Endothelial cell (in vitro differentiated cells): ENCODE measurements around the gene IL1A. TPM values are rescaled to one million over a fixed set of nuclear protein-coding genes. Genes with fewer than 3 reads are reported as not detected.

Source experiments
- DNase-seq: peaks from one replicate; pipeline ENCODE4 v3.0.0; 2021; ENCODE audit warnings: low spot score
- H3K27ac Mint-ChIP-seq: one replicate; pipeline ENCODE4 v1.8.0; 2021; ENCODE audit warnings: mixed read lengths, inconsistent platforms; ENCODE audit not compliant: unreplicated experiment
- H3K27me3 Mint-ChIP-seq: one replicate; pipeline ENCODE4 v1.8.0; 2021; ENCODE audit warnings: mild to moderate bottlenecking, moderate library complexity, mixed read lengths, inconsistent platforms; ENCODE audit not compliant: unreplicated experiment
- H3K36me3 Mint-ChIP-seq: one replicate; pipeline ENCODE4 v1.8.0; 2021; ENCODE audit warnings: mild to moderate bottlenecking, low read depth, mixed read lengths, inconsistent platforms; ENCODE audit not compliant: unreplicated experiment
- H3K4me1 Mint-ChIP-seq: one replicate; pipeline ENCODE4 v1.8.0; 2021; ENCODE audit warnings: mild to moderate bottlenecking, mixed read lengths, inconsistent platforms; ENCODE audit not compliant: unreplicated experiment
- H3K4me3 Mint-ChIP-seq: one replicate; pipeline ENCODE4 v1.8.0; 2021; ENCODE audit warnings: mild to moderate bottlenecking, mixed read lengths, inconsistent platforms; ENCODE audit not compliant: unreplicated experiment
- H3K9me3 Mint-ChIP-seq: one replicate; pipeline ENCODE4 v1.8.0; 2021; ENCODE audit warnings: mixed read lengths, inconsistent platforms; ENCODE audit not compliant: unreplicated experiment
- total RNA-seq: library from RNA; stranded (reverse); fragmentation: NEBNext Ultra II Directional; extraction: Animal tissue kit (Norgen Biotek cat#: 25700); gene quantifications from one replicate; pipeline ENCODE4 v1.2.1, GENCODE V29; 2021; ENCODE audit not compliant: unreplicated experiment
- TF ChIP-seq, protein P1 (sequence below): fragments of 200-600 bp; sonication (generic); IDR thresholded peaks from one replicate; pipeline ENCODE4 v1.5.0; 2021; ENCODE audit warnings: antibody characterized with exemption; ENCODE audit not compliant: unreplicated experiment

The IL1A gene
- total RNA-seq, 1 donor from 2014 or later, result 0.26 TPM

- peaks cover 5% of the 10 kb centered on the region for H3K36me3 Mint-ChIP-seq
- H3K4me3 Mint-ChIP-seq, result no peak overlapping the region
- no peaks in the 10 kb centered on the region for H3K9me3 Mint-ChIP-seq
- H3K27me3 Mint-ChIP-seq, result no peaks in the 10 kb centered on the region
- no peak overlapping the region for H3K27ac Mint-ChIP-seq
- TF ChIP-seq, protein P1, sequence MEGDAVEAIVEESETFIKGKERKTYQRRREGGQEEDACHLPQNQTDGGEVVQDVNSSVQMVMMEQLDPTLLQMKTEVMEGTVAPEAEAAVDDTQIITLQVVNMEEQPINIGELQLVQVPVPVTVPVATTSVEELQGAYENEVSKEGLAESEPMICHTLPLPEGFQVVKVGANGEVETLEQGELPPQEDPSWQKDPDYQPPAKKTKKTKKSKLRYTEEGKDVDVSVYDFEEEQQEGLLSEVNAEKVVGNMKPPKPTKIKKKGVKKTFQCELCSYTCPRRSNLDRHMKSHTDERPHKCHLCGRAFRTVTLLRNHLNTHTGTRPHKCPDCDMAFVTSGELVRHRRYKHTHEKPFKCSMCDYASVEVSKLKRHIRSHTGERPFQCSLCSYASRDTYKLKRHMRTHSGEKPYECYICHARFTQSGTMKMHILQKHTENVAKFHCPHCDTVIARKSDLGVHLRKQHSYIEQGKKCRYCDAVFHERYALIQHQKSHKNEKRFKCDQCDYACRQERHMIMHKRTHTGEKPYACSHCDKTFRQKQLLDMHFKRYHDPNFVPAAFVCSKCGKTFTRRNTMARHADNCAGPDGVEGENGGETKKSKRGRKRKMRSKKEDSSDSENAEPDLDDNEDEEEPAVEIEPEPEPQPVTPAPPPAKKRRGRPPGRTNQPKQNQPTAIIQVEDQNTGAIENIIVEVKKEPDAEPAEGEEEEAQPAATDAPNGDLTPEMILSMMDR, result no peak
- no peaks in the 10 kb centered on the region for H3K4me1 Mint-ChIP-seq
- DNase-seq, result no peak
Observed at GRCh38 chr2:112757265-112757664, 27.0 kb downstream of the IL1A start.

DNA sequence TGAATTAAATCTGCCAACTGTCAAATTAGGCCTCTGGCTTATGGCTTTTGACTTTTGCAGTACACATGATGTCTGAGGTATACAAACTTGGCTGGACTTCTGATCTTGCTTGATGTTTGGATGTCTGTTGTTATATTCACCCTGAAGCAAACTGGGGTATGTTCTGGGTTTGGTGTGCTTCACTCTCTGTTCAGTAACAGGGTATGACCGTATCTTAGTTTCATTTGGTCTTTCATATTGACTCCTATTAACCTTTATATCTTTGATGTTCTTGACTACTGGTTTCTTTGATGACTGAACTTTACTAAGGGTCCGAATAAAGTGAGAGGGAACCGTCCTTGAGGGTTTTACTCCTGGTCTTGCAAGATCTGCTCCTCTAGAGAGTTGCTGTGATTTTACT lies 28.1 kb downstream of the IL1A start:
- H3K27me3 Mint-ChIP-seq, result no peaks in the 10 kb centered on the region
- peaks cover 5% of the 10 kb centered on the region for H3K36me3 Mint-ChIP-seq
- no peak for DNase-seq
- no peaks in the 10 kb centered on the region for H3K9me3 Mint-ChIP-seq
- H3K4me1 Mint-ChIP-seq, result no peaks in the 10 kb centered on the region
- H3K4me3 Mint-ChIP-seq, result no peak overlapping the region
- H3K27ac Mint-ChIP-seq, result no peak overlapping the region
- TF ChIP-seq, protein P1, result no peak

GRCh38 chr2:112755444-112755843 lies 28.8 kb downstream of the IL1A start:
- Mint-ChIP-seq H3K4me1 (peaks cover 1% of the 10 kb centered on the region), H3K4me3 (no peak overlapping the region), H3K27ac (no peak overlapping the region), H3K36me3 (peaks cover 5% of the 10 kb centered on the region), H3K27me3 (peaks cover under 1% of the 10 kb centered on the region), H3K9me3 (no peaks in the 10 kb centered on the region)
- TF ChIP-seq, protein P1, result no peak
- DNase-seq, result no peak

DNA sequence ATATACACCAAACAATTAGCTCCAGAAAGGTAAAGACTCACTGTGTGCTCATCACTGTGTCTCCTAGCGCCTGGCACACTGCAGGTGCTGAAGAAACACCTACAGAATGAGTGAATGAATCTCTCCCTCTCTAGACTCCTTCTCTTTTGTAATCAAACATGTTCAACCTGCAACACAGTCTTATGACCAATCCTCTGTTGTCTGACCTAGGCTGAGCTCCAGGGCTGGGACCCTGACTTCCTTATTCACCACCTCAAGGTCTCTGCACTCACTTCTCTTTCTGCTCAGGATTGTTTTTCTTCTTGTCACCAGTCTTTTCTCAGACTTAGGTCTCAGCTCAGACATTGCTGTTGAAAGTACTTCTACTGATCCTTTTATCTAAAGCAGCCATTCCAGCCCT lies 29.7 kb downstream of the IL1A start:
- H3K4me1 Mint-ChIP-seq, result peaks cover 4% of the 10 kb centered on the region
- no peak overlapping the region for H3K4me3 Mint-ChIP-seq
- H3K36me3 Mint-ChIP-seq, result peaks cover 5% of the 10 kb centered on the region
- no peaks in the 10 kb centered on the region for H3K9me3 Mint-ChIP-seq
- H3K27ac Mint-ChIP-seq, result no peak overlapping the region
- no peak for DNase-seq
- H3K27me3 Mint-ChIP-seq, result peaks cover 4% of the 10 kb centered on the region
- TF ChIP-seq, protein P1, result no peak

DNA sequence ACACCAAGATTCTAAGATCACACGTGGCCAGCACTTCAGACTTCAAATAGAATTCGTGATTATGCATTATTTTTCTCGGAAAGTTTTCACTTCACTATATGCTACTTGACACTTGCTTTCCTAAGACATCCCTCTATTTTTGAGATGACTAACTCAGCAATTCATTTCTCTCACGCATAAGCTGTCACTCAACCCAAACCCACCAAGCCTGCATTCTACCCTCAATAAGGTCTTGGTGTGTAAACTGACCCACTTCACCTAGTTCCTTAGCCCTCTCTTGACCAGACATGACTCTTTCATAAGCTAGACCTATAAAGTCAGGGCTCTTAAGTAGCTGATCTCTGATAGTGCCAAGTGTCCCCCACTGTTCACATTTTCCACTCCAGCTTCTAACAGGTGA lies 31.6 kb downstream of the IL1A start:
- no peak for DNase-seq
- H3K9me3 Mint-ChIP-seq, result no peaks in the 10 kb centered on the region
- peaks cover 5% of the 10 kb centered on the region for H3K36me3 Mint-ChIP-seq
- no peak overlapping the region for H3K4me3 Mint-ChIP-seq
- no peak overlapping the region for H3K27ac Mint-ChIP-seq
- TF ChIP-seq, protein P1, result no peak
- H3K4me1 Mint-ChIP-seq, result peaks cover 4% of the 10 kb centered on the region
- peaks cover 4% of the 10 kb centered on the region for H3K27me3 Mint-ChIP-seq
